Coronary artery (tissue), 2 donors: ENCODE data around the gene MED8.
"Not testable (repeated sequence)": the region's sequence is repeated elsewhere in the genome, so short reads cannot be mapped to it uniquely, and the experiment has no call there.

Experiments used
- DNase-seq: peaks from one replicate; pipeline ENCODE4 v3.0.0-alpha.2; 2017; ENCODE audit warnings: low spot score
- H3K27ac ChIP-seq, 2 donors: fragments of 200-600 bp; sonication (generic); one replicate each; pipeline ENCODE4 v1.5.1; 2016 to 2019
- H3K4me3 ChIP-seq: fragments of 200-600 bp; sonication (generic); 2 replicates; pipeline ENCODE4 v1.5.1; 2016; ENCODE audit warnings: mild to moderate bottlenecking, moderate library complexity
- CTCF ChIP-seq: fragments of 200-600 bp; sonication (generic); IDR thresholded peaks from one replicate; pipeline ENCODE4 v1.5.1; 2019; ENCODE audit warnings: antibody characterized with exemption

MED8 gene

GRCh38 chr1:43414634-43415223 is 25.1 kb upstream of the MED8 start:
- TF ChIP-seq CTCF: peak; percentile 37
- H3K27ac ChIP-seq: no peak overlapping the region
- no peak for DNase-seq
- H3K4me3 ChIP-seq: no peak overlapping the region

GRCh38 chr1:43413426-43413825 is 23.8 kb upstream of the MED8 start:
- not testable (repeated sequence) for H3K27ac ChIP-seq, DNase-seq, H3K4me3 ChIP-seq

- TF ChIP-seq CTCF: no peak
- Histone ChIP-seq H3K4me3 (no peak overlapping the region), H3K27ac (no peak overlapping the region)
- no peak for DNase-seq
Observed at GRCh38 chr1:43410571-43410970, 21.0 kb upstream of the MED8 start.

GRCh38 chr1:43405876-43406234 is 16.3 kb upstream of the MED8 start:
- Histone ChIP-seq H3K27ac (no peak overlapping the region), H3K4me3 (no peak overlapping the region)
- no peak for DNase-seq
- no peak for TF ChIP-seq CTCF

- no peak for TF ChIP-seq CTCF
- DNase-seq: no peak
- H3K27ac ChIP-seq: no peak overlapping the region
Observed at GRCh38 chr1:43405219-43405875, 15.7 kb upstream of the MED8 start.

GRCh38 chr1:43404353-43404752 is 14.8 kb upstream of the MED8 start:
- TF ChIP-seq CTCF: no peak
- DNase-seq: no peak
- Histone ChIP-seq H3K4me3 (no peak overlapping the region), H3K27ac (no peak overlapping the region)

More at GRCh38 chr1:43405219-43405875, 15.7 kb upstream of the MED8 start:
- H3K4me3 ChIP-seq: no peak overlapping the region

- no peak for TF ChIP-seq CTCF
- Histone ChIP-seq H3K4me3 (no peak overlapping the region), H3K27ac (no peak overlapping the region)
- no peak for DNase-seq
Observed at GRCh38 chr1:43402089-43402865, 12.7 kb upstream of the MED8 start.

- not testable (repeated sequence) for H3K4me3 ChIP-seq, DNase-seq, H3K27ac ChIP-seq
Observed at GRCh38 chr1:43400441-43400840, 10.8 kb upstream of the MED8 start.
